AG04450 (cell line): ENCODE measurements around the gene CAMK2G. TPM values are rescaled to one million over a fixed set of nuclear protein-coding genes. Genes with fewer than 3 reads are reported as not detected.
A peak's percentile ranks its signal among the peaks of the same experiment; 100 is the strongest.
"Not testable (repeated sequence)": the region's sequence is repeated elsewhere in the genome, so short reads cannot be mapped to it uniquely, and the experiment has no call there.

Experiments used
- CTCF ChIA-PET: fragments of 300-600, 350-600 bp; formaldehyde crosslinking; extraction: SDS; loops from one replicate; lab custom pipeline; 2022; ENCODE audit warnings: antibody characterized with exemption, inconsistent platforms; lab: Charles Lee
- POLR2A ChIA-PET: fragments of 350-600 bp; formaldehyde crosslinking; extraction: SDS; loops from one replicate; lab custom pipeline; 2021; ENCODE audit warnings: antibody characterized with exemption, inconsistent platforms; lab: Yijun Ruan, JAX
- DNase-seq: peaks from one replicate; pipeline ENCODE4 v3.0.0-alpha.2; 2011; ENCODE audit warnings: low read depth, low spot score
- H3K27ac ChIP-seq: one replicate; pipeline ENCODE4 v1.5.1; 2012; ENCODE audit warnings: low read depth, low read length, control low read depth
- H3K27me3 ChIP-seq: one replicate; pipeline ENCODE4 v1.6.0; 2012; ENCODE audit warnings: low read length; ENCODE audit not compliant: control insufficient read depth, insufficient read depth
- H3K4me3 ChIP-seq: 2 replicates; pipeline ENCODE4 v1.5.1; 2011; ENCODE audit warnings: mild to moderate bottlenecking, low read depth, low read length, control low read depth
- H3K9me3 ChIP-seq: 2 replicates; pipeline ENCODE4 v1.5.1; 2012; ENCODE audit warnings: low read length; ENCODE audit not compliant: control insufficient read depth, insufficient read depth
- polyA plus RNA-seq: library from polyadenylated mRNA; depleted of rRNA; stranded (reverse); fragments of >200 nt; gene quantifications from 2 replicates; pipeline ENCODE4 v1.2.3, GENCODE V29; 2011
- TF ChIP-seq, protein P1 (sequence below): IDR thresholded peaks from 2 replicates; pipeline ENCODE4 v1.5.1; 2011; ENCODE audit warnings: low read depth, low read length, control low read depth, inconsistent platforms

Gene CAMK2G
- polyA plus RNA-seq, 1 experiment, result 22.3 TPM

DNA sequence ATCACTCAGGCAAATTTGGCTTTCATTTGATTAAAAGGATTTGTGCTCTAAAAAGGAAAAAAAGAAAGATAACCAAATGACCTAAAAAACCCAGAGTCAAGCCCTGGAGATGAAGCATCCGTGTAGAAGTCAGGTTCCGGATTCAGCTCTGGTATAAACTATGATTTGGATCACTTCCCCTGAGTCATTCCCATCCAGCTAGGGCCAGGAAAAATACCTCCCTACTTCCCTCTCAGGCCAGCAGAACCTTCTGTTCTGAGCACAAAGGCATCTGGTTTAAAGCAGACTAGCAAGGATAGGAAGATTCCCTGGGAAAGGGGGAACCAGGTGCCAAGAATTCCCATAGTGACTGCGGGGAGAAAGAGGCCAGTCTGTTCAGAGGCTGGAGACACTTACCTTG is 37.3 kb downstream of the CAMK2G start:
- DNase-seq, result peak; percentile 42
- POLR2A ChIA-PET, result no interaction called here
- Histone ChIP-seq H3K9me3 (no peaks in the 10 kb centered on the region), H3K4me3 (no peak overlapping the region), H3K27ac (peak overlapping the region; percentile 81), H3K27me3 (no peaks in the 10 kb centered on the region)
- CTCF ChIA-PET, result interaction anchor here (0.8 to 2.3 kb wide), 4 partner anchors 8 to 37 kb away, joined by 3 to 8 read pairs (median 4); no protein-coding TSS in a partner anchor
- TF ChIP-seq, protein P1, sequence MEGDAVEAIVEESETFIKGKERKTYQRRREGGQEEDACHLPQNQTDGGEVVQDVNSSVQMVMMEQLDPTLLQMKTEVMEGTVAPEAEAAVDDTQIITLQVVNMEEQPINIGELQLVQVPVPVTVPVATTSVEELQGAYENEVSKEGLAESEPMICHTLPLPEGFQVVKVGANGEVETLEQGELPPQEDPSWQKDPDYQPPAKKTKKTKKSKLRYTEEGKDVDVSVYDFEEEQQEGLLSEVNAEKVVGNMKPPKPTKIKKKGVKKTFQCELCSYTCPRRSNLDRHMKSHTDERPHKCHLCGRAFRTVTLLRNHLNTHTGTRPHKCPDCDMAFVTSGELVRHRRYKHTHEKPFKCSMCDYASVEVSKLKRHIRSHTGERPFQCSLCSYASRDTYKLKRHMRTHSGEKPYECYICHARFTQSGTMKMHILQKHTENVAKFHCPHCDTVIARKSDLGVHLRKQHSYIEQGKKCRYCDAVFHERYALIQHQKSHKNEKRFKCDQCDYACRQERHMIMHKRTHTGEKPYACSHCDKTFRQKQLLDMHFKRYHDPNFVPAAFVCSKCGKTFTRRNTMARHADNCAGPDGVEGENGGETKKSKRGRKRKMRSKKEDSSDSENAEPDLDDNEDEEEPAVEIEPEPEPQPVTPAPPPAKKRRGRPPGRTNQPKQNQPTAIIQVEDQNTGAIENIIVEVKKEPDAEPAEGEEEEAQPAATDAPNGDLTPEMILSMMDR, result no peak

DNA sequence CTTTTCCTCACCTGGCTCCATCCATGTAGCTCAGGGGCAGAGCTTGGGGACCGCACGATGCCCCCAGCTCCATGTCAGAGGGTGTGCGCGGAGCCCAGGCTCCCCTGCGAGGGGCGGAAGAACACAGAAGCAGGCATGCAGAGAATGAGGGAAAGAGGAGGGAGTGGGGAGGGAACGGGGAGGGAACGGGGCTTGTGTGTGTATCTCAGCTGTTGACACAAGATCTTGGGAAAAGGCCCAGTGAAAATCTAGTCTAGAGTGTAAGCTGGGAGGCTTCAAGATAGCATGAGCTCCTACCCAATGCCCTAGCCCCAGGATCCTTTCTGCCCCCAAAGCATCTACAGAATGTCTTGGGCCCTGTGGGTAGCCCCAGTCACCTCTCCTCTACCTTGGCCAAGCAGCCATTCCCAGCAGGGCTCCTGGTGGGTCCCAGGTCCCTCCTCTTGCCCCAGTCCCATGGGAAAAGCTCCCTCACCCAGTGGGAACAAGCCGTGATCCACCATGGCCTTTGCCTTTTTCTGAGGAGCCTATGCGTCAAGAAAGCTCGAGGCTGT is 37.9 kb downstream of the CAMK2G start:
- no peaks in the 10 kb centered on the region for H3K27me3 ChIP-seq
- POLR2A ChIA-PET, result interaction anchor here (0.6 kb wide), 1 partner anchor 178 kb away, joined by 5 read pairs; no protein-coding TSS in a partner anchor

DNA sequence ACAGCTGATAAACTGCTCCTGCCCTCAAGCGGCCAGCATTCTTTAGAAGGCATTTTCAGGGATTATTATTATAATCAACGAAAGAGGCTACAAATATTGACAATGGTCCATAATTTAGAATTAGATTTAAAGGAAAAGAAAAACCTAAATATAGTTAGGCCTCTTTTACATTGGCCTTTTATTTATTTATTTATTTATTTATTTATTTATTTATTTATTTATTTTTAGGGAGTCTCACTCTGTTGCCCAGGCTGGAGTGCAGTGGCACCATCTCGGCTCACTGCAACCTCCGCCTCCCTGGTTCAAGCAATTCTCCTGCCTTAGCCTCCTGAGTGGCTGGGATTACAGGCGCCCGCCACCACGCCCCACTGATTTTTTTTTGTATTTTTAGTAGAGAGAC is 45.3 kb downstream of the CAMK2G start:
- POLR2A ChIA-PET, H3K9me3 ChIP-seq, DNase-seq, H3K4me3 ChIP-seq, H3K27ac ChIP-seq, H3K27me3 ChIP-seq, CTCF ChIA-PET: not testable (repeated sequence)

More for the DNA sequence above, 37.9 kb downstream of the CAMK2G start:
- H3K9me3 ChIP-seq, result no peaks in the 10 kb centered on the region
- no peak for DNase-seq
- CTCF ChIA-PET, result interaction anchor here (0.8 to 2.3 kb wide), 4 partner anchors 9 to 37 kb away, joined by 3 to 8 read pairs (median 4); no protein-coding TSS in a partner anchor
- TF ChIP-seq, protein P1, result no peak
- no peak overlapping the region for H3K4me3 ChIP-seq
- peak overlapping the region; percentile 81 for H3K27ac ChIP-seq

DNA sequence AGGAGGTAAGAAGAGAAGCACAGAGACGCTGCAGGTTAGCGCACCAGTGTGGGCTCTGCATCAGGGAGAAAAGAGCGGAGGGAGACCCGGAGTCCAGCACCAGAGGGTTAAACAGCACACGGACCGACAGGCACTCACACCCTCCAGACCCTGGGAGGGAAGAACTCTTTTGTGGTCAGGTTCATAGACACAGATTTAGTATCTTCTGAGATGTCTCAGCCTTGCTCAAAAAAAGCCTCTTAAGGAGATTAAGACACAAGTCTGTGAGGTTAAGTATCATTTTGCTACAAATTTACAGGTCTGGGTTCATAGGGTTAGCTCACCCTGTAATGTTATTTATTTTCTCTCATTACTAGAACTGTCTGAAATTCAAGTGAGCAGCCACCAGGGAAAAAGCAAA is 46.2 kb downstream of the CAMK2G start:
- CTCF ChIA-PET, result no interaction called here

DNA sequence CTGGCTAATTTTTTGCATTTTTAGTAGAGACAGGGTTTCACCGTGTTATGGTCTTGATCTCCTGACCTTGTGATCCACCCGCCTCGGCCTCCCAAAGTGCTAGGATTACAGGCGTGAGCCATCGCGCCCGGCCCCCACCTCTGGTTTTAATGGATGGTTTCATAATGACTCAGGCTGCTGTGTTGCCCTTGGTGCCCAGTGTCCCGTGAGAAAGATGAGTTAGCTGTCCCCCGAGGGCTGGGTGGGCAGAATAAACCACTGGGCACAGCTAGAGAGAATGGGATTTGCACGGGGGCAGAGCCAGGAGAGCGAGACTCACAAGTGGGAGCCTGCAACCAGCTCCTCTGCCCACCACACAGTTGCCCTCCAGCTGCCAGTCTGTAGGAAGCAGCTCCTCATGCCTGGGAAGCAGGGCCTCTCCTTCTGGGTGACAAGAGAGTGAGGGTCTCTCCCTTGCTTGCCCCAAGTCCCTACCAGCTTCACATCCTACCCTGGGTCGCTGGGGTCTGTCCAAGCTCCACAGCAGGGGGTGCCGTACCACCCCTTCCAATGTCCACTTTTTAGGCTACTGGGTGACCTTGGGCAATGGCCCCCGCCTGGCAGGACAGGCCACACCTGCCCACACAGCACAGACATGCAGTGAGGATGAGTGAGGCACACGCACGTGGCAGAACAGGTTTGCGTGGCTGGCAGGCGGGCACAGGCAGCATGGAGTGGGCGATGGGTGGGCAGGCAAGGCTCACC is 46.8 kb downstream of the CAMK2G start:
- ChIA-PET POLR2A (no interaction called here), CTCF (no interaction called here)
- no peaks in the 10 kb centered on the region for H3K9me3 ChIP-seq
- TF ChIP-seq, protein P1, result no peak
- no peak overlapping the region for H3K27ac ChIP-seq
- H3K4me3 ChIP-seq, result no peak overlapping the region
- DNase-seq, result no peak
- H3K27me3 ChIP-seq, result no peaks in the 10 kb centered on the region

More for the DNA sequence above, 46.2 kb downstream of the CAMK2G start:
- Histone ChIP-seq H3K27me3 (no peaks in the 10 kb centered on the region), H3K9me3 (no peaks in the 10 kb centered on the region), H3K27ac (no peak overlapping the region), H3K4me3 (no peak overlapping the region)
- POLR2A ChIA-PET, result no interaction called here
- no peak for DNase-seq
- TF ChIP-seq, protein P1, result no peak
